Measurements from ENCODE around the gene ROBO3. TPM values are rescaled to one million over a fixed set of nuclear protein-coding genes. Genes with fewer than 3 reads are reported as not detected.

ROBO3 gene
- total and polyA plus RNA-seq, 10 of the 15 experiments (the other 5 are each of a cell fraction or from before 2014, with no cell fraction given): 0.10 to 0.63 (median 0.31) TPM; not detected in 2

GRCh38 chr11:124872741-124873140 lies 7.5 kb downstream of the ROBO3 start:
- H3K9me3 ChIP-seq (replicated peaks; ENCODE audit: control insufficient read depth, insufficient read depth, low read length): no peaks in the 10 kb centered on the region
- H3K9ac ChIP-seq (ENCODE audit: control insufficient read depth, insufficient read depth, low read length): no peak overlapping the region
- SMC1A ChIA-PET (ENCODE audit: uncharacterized antibody, unreplicated experiment): no interaction called here
- CTCF ChIA-PET: no interaction called here
- no peak for ATAC-seq
- H3K27ac ChIP-seq (ENCODE audit: control insufficient read depth, insufficient read depth): no peak overlapping the region
- no peak overlapping the region for H3K4me2 ChIP-seq (ENCODE audit: control insufficient read depth, insufficient read depth)
- in situ Hi-C loops (cut with MboI): no loop called here
- no peaks in the 10 kb centered on the region for H4K20me1 ChIP-seq (ENCODE audit: control insufficient read depth, insufficient read depth)
- BruUV-seq (replicated peaks): no TSS peak
- H2AFZ ChIP-seq (ENCODE audit: control insufficient read depth, low read depth, low read length): no peak overlapping the region
- POLR2A ChIA-PET: no interaction called here
- no peak for FAIRE-seq
- no peaks in the 10 kb centered on the region for H3K4me1 ChIP-seq (ENCODE audit: control insufficient read depth, insufficient read depth, low read length)
- no peak overlapping the region for H3K4me3 ChIP-seq
- no peaks in the 10 kb centered on the region for H3K36me3 ChIP-seq (ENCODE audit: control insufficient read depth in 2 of 2, insufficient read depth in 2 of 2, low read length in 1 of 2)
- no peak for DNase-seq (ENCODE audit: low read depth, low spot score)
- no peaks in the 10 kb centered on the region for H3K79me2 ChIP-seq (ENCODE audit: control insufficient read depth, insufficient read depth, low read length)
- intact Hi-C loops (cut with micrococcal nuclease; ENCODE audit: unreplicated experiment): no loop called here
- 20% methylated on average over 9 of the region's 9 CpGs for WGBS (ENCODE audit: insufficient coverage, insufficient replicate concordance, low lambda C conversion rate, missing lambda C conversion rate)
- RAD21 ChIA-PET (ENCODE audit: unreplicated experiment): no interaction called here
- H3K27me3 ChIP-seq (replicated peaks in 1 of 2; ENCODE audit: control insufficient read depth in 2 of 2, insufficient read depth in 2 of 2, low read length in 1 of 2): peaks cover 9 to 11% of the 10 kb centered on the region in 2 experiments
- TF ChIP-seq NFYB (IDR thresholded peaks at IDR 0.05; ENCODE audit: insufficient read depth, low read depth, low read length): peak; percentile 58
- no peak for TF ChIP-seq TARDBP (IDR thresholded peaks at IDR 0.05; ENCODE audit: borderline replicate concordance)

GRCh38 chr11:124873951-124874350 lies 8.7 kb downstream of the ROBO3 start:
- Histone ChIP-seq H3K9ac (ENCODE audit: control insufficient read depth, insufficient read depth, low read length) (no peak overlapping the region), H3K36me3 (ENCODE audit: control insufficient read depth in 2 of 2, insufficient read depth in 2 of 2, low read length in 1 of 2) (no peaks in the 10 kb centered on the region), H3K4me2 (ENCODE audit: control insufficient read depth, insufficient read depth) (no peak overlapping the region), H3K27me3 (replicated peaks in 1 of 2; ENCODE audit: control insufficient read depth in 2 of 2, insufficient read depth in 2 of 2, low read length in 1 of 2) (peaks cover 3 to 4% of the 10 kb centered on the region in 2 experiments), H3K79me2 (ENCODE audit: control insufficient read depth, insufficient read depth, low read length) (no peaks in the 10 kb centered on the region), H3K9me3 (replicated peaks; ENCODE audit: control insufficient read depth, insufficient read depth, low read length) (no peaks in the 10 kb centered on the region), H3K4me1 (ENCODE audit: control insufficient read depth, insufficient read depth, low read length) (no peaks in the 10 kb centered on the region), H3K27ac (ENCODE audit: control insufficient read depth, insufficient read depth) (no peak overlapping the region), H2AFZ (ENCODE audit: control insufficient read depth, low read depth, low read length) (no peak overlapping the region), H3K4me3 (no peak overlapping the region), H4K20me1 (ENCODE audit: control insufficient read depth, insufficient read depth) (no peaks in the 10 kb centered on the region)
- ATAC-seq: no peak
- FAIRE-seq: no peak
- WGBS (ENCODE audit: insufficient coverage, insufficient replicate concordance, low lambda C conversion rate, missing lambda C conversion rate): 28% methylated on average over 8 of the region's 8 CpGs
- SMC1A ChIA-PET (ENCODE audit: uncharacterized antibody, unreplicated experiment): no interaction called here
- in situ Hi-C loops (cut with MboI): no loop called here
- CTCF ChIA-PET: no interaction called here
- intact Hi-C loops (cut with micrococcal nuclease; ENCODE audit: unreplicated experiment): no loop called here
- RAD21 ChIA-PET (ENCODE audit: unreplicated experiment): no interaction called here
- no peak for DNase-seq (ENCODE audit: low read depth, low spot score)
- POLR2A ChIA-PET: no interaction called here
- BruUV-seq (replicated peaks): no TSS peak
- TF ChIP-seq POU2F2 (IDR thresholded peaks at IDR 0.05; ENCODE audit: borderline replicate concordance, low read depth, low read length) (no peak), HDAC6 (IDR thresholded peaks at IDR 0.05; ENCODE audit: unreplicated experiment) (no peak), JUNB (IDR thresholded peaks at IDR 0.05) (no peak), HDAC2 (IDR thresholded peaks at IDR 0.05) (no peak), SMAD1 (IDR thresholded peaks at IDR 0.05; ENCODE audit: low read depth, partially characterized antibody) (no peak), KDM1A (IDR thresholded peaks at IDR 0.05; ENCODE audit: borderline replicate concordance) (no peak), SIN3A (IDR thresholded peaks at IDR 0.05; ENCODE audit: low read depth, low read length) (no peak), ZNF207 (IDR thresholded peaks at IDR 0.05; ENCODE audit: borderline replicate concordance) (no peak), TARDBP (IDR thresholded peaks at IDR 0.05; ENCODE audit: borderline replicate concordance) (no peak), SUZ12 (IDR thresholded peaks at IDR 0.05; ENCODE audit: unreplicated experiment) (no peak), POLR2A (IDR thresholded peaks at IDR 0.05; ENCODE audit: low read depth, low read length) (no peak)
- TF ChIP-seq, protein P1, sequence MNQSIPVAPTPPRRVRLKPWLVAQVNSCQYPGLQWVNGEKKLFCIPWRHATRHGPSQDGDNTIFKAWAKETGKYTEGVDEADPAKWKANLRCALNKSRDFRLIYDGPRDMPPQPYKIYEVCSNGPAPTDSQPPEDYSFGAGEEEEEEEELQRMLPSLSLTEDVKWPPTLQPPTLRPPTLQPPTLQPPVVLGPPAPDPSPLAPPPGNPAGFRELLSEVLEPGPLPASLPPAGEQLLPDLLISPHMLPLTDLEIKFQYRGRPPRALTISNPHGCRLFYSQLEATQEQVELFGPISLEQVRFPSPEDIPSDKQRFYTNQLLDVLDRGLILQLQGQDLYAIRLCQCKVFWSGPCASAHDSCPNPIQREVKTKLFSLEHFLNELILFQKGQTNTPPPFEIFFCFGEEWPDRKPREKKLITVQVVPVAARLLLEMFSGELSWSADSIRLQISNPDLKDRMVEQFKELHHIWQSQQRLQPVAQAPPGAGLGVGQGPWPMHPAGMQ (IDR thresholded peaks at IDR 0.05; ENCODE audit: borderline replicate concordance): no peak
- TF ChIP-seq, protein P2, sequence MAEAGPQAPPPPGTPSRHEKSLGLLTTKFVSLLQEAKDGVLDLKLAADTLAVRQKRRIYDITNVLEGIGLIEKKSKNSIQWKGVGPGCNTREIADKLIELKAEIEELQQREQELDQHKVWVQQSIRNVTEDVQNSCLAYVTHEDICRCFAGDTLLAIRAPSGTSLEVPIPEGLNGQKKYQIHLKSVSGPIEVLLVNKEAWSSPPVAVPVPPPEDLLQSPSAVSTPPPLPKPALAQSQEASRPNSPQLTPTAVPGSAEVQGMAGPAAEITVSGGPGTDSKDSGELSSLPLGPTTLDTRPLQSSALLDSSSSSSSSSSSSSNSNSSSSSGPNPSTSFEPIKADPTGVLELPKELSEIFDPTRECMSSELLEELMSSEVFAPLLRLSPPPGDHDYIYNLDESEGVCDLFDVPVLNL (IDR thresholded peaks at IDR 0.05; ENCODE audit: low read depth, low read length): no peak
- TF ChIP-seq, protein P3, sequence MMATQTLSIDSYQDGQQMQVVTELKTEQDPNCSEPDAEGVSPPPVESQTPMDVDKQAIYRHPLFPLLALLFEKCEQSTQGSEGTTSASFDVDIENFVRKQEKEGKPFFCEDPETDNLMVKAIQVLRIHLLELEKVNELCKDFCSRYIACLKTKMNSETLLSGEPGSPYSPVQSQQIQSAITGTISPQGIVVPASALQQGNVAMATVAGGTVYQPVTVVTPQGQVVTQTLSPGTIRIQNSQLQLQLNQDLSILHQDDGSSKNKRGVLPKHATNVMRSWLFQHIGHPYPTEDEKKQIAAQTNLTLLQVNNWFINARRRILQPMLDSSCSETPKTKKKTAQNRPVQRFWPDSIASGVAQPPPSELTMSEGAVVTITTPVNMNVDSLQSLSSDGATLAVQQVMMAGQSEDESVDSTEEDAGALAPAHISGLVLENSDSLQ (IDR thresholded peaks at IDR 0.05): no peak
